Colonic mucosa (tissue), 4 donors: ENCODE data around the gene CADM1. TPM values are rescaled to one million over a fixed set of nuclear protein-coding genes. Genes with fewer than 3 reads are reported as not detected.

Experiments used
- DNase-seq: peaks from one replicate; pipeline ENCODE4 v3.0.0-alpha.2; 2020
- H3K27ac ChIP-seq: fragments of 200-600 bp; one replicate; pipeline ENCODE4 v1.8.0; 2021
- H3K27me3 ChIP-seq: fragments of 200-600 bp; one replicate; pipeline ENCODE4 v1.8.0; 2021
- H3K36me3 ChIP-seq: fragments of 200-600 bp; one replicate; pipeline ENCODE4 v1.8.0; 2021
- H3K4me1 ChIP-seq: fragments of 200-600 bp; one replicate; pipeline ENCODE4 v1.8.0; 2021; ENCODE audit warnings: mild to moderate bottlenecking
- H3K4me3 ChIP-seq: fragments of 200-600 bp; one replicate; pipeline ENCODE4 v1.8.0; 2021
- H3K9ac ChIP-seq, 2 donors: one replicate each; pipeline ENCODE4 v1.7.0; 2013; ENCODE audit warnings: control low read depth in 2 of 2, low read depth in 2 of 2, low read length in 2 of 2
- H3K9me3 ChIP-seq: fragments of 200-600 bp; one replicate; pipeline ENCODE4 v1.8.0; 2021
- intact Hi-C: fragments of 100-400 bp; cut with DNase I; formaldehyde crosslinking; loops from one replicate; pipeline ENCODE4 v1.14.1; 2022
- total RNA-seq, 2 donors: library from RNA; stranded (reverse); fragmentation: NEBNext Ultra II Directional in 1 of 2; extraction: Animal tissue kit (Norgen Biotek cat#: 25700) in 1 of 2; gene quantifications; one replicate each; pipeline ENCODE4 v1.2.1, GENCODE V29; 2021
- TF ChIP-seq, protein P1 (sequence below): fragments of 200-600 bp; IDR thresholded peaks from one replicate; pipeline ENCODE4 v1.8.0; 2022; ENCODE audit warnings: antibody characterized with exemption, mild to moderate bottlenecking
- donor health status: healthy.
- donor health status: DM: no; HTN: no; CAD: no.
- donor health status: DM: no; HTN: no; CAD: no.

Gene CADM1
- total RNA-seq, 2 donors from 2014 or later: 5.2 to 6.4 TPM

DNA sequence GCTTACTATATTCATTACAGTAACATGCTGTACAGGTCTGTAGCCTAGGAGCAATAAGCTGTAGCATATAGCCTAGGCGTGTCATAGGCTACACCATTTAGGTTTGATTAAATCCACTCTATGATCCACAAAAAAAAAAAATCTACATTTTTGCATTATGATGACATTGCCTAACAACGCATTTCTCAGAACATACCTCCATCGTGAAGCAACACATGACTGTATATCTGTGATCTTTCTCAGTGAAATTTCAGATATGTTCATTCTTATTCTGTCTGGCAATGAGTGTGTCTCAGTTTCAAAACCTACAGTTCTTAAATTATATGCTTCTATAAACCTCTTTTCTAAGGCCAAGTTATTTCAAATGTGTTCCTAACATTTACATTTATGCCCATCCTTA, 140.3 kb downstream of the CADM1 start:
- no peak for DNase-seq
- no peaks in the 10 kb centered on the region for H3K4me1 ChIP-seq
- H3K27me3 ChIP-seq: no peaks in the 10 kb centered on the region
- H3K36me3 ChIP-seq: no peaks in the 10 kb centered on the region
- H3K27ac ChIP-seq: no peak overlapping the region
- intact Hi-C loops: no loop called here
- no peak overlapping the region for H3K9ac ChIP-seq
- no peaks in the 10 kb centered on the region for H3K9me3 ChIP-seq
- TF ChIP-seq, protein P1, sequence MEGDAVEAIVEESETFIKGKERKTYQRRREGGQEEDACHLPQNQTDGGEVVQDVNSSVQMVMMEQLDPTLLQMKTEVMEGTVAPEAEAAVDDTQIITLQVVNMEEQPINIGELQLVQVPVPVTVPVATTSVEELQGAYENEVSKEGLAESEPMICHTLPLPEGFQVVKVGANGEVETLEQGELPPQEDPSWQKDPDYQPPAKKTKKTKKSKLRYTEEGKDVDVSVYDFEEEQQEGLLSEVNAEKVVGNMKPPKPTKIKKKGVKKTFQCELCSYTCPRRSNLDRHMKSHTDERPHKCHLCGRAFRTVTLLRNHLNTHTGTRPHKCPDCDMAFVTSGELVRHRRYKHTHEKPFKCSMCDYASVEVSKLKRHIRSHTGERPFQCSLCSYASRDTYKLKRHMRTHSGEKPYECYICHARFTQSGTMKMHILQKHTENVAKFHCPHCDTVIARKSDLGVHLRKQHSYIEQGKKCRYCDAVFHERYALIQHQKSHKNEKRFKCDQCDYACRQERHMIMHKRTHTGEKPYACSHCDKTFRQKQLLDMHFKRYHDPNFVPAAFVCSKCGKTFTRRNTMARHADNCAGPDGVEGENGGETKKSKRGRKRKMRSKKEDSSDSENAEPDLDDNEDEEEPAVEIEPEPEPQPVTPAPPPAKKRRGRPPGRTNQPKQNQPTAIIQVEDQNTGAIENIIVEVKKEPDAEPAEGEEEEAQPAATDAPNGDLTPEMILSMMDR: no peak
- H3K4me3 ChIP-seq: no peak overlapping the region

DNA sequence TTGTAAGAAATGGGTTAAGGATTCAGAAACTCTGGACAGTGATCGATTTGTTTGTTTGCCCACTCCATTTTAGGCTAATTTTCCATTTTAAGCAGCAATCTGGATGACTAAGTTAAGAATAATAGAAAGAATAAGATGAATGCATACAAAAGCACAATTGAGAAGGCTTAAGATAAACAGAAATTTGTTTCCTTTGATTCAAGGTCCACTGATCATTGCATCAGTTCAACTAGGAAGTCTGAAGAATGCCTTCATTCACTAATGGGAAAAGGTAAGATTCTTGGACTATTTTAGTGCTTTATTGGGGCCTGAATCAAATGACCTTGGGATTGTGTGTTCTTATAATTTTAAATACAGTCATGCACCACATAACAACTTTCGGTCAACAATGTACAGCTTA, 140.8 kb downstream of the CADM1 start:
- TF ChIP-seq, protein P1: no peak
- H3K4me1 ChIP-seq: no peaks in the 10 kb centered on the region

DNA sequence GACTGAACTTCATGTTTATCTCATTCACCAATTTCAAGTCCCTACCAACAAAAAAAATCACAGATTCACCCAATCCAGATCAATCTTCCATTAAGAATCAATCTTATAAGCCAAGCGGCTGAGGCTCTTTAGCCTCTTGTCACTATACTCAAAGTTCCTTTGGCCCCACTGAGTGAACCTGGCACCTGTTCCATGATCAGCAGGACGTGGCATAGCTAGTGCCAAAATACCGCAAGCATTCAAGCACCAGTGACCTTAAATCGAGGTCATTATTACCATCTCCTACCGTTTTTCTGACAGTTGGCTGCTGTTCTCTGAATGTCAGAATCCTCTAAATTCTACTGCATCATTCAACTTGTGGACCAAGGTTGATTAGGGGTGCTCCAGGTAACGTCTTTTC, 141.2 kb downstream of the CADM1 start:
- Histone ChIP-seq H3K4me1 (no peaks in the 10 kb centered on the region), H3K9ac (no peak overlapping the region), H3K9me3 (no peaks in the 10 kb centered on the region), H3K27me3 (no peaks in the 10 kb centered on the region), H3K27ac (no peak overlapping the region), H3K36me3 (no peaks in the 10 kb centered on the region), H3K4me3 (no peak overlapping the region)
- no peak for DNase-seq
- intact Hi-C loops: no loop called here
- TF ChIP-seq, protein P1: no peak

More for the DNA sequence above, 140.8 kb downstream of the CADM1 start:
- H3K9ac ChIP-seq: no peak overlapping the region
- no peaks in the 10 kb centered on the region for H3K9me3 ChIP-seq
- intact Hi-C loops: no loop called here
- no peaks in the 10 kb centered on the region for H3K36me3 ChIP-seq
- DNase-seq: no peak
- H3K27ac ChIP-seq: no peak overlapping the region
- H3K27me3 ChIP-seq: no peaks in the 10 kb centered on the region
- no peak overlapping the region for H3K4me3 ChIP-seq

DNA sequence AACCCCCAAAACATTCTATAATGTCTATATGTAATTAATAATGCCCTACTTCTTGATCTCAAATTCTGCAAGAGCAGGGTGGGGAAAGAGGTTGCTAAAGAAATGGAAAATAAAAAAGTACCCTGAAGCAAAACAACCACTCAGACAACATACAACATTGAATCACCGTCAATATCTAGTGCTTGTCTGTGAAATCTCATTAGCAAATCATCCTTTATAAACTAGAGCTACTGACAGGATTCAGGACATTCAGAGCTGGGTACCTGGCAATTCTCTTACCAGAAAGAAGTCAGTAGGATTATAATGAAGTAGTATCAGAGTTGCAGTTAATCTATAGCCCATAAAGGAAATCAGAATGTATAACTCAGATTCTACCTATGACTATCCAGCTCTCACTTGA, 143.2 kb downstream of the CADM1 start:
- H3K36me3 ChIP-seq: no peaks in the 10 kb centered on the region
- H3K27me3 ChIP-seq: no peaks in the 10 kb centered on the region
- no peak overlapping the region for H3K9ac ChIP-seq
- H3K4me1 ChIP-seq: no peaks in the 10 kb centered on the region
- intact Hi-C loops: no loop called here
- TF ChIP-seq, protein P1: no peak
- H3K9me3 ChIP-seq: no peaks in the 10 kb centered on the region
- H3K4me3 ChIP-seq: no peak overlapping the region
- DNase-seq: no peak
- H3K27ac ChIP-seq: no peak overlapping the region

DNA sequence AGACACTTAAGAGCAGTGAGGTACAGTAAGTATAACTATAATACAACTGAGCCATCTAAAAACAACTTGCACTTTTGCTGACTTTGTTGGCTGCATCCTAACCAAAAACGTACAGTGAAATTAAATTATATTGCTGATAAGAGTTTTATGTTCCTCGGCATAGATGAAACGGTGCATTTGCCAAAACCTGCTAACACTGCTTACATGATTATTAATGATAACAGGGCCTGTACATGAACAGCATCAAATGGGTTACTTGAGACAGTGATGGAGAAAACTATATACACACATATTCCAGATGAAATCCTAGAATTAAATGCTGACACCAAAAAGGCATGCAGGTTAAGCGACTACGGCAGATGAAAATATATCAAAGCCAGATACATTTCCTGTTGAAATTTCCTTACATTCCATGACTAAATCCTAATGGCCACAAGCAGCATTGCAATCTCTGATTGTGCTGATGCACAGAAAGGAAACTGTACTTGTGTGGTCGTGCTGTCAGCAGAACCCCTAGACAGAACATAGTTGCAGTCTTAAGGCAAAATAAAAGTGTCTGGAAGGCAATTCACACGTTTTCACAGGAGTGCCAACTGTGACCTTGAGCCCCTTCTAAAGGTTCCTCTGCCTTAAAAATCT, 143.9 kb downstream of the CADM1 start:
- H3K9me3 ChIP-seq: no peaks in the 10 kb centered on the region
- TF ChIP-seq, protein P1: no peak
- no peak overlapping the region for H3K27ac ChIP-seq
- DNase-seq: no peak
- intact Hi-C loops: no loop called here
- H3K4me3 ChIP-seq: no peak overlapping the region
- H3K4me1 ChIP-seq: no peaks in the 10 kb centered on the region
- no peak overlapping the region for H3K9ac ChIP-seq
- no peaks in the 10 kb centered on the region for H3K27me3 ChIP-seq
- H3K36me3 ChIP-seq: no peaks in the 10 kb centered on the region
